HG02759 (cell line): ENCODE measurements around the gene CDC42EP4.
"Not testable (repeated sequence)": the region's sequence is repeated elsewhere in the genome, so short reads cannot be mapped to it uniquely, and the experiment has no call there.

Experiments used
- ATAC-seq: cut with Tn5 transposase; IDR thresholded peaks from one replicate; pipeline ENCODE4 v1.9.1; 2021; ENCODE audit warnings: mild to moderate bottlenecking, moderate library complexity; ENCODE audit not compliant: unreplicated experiment

Gene CDC42EP4

DNA sequence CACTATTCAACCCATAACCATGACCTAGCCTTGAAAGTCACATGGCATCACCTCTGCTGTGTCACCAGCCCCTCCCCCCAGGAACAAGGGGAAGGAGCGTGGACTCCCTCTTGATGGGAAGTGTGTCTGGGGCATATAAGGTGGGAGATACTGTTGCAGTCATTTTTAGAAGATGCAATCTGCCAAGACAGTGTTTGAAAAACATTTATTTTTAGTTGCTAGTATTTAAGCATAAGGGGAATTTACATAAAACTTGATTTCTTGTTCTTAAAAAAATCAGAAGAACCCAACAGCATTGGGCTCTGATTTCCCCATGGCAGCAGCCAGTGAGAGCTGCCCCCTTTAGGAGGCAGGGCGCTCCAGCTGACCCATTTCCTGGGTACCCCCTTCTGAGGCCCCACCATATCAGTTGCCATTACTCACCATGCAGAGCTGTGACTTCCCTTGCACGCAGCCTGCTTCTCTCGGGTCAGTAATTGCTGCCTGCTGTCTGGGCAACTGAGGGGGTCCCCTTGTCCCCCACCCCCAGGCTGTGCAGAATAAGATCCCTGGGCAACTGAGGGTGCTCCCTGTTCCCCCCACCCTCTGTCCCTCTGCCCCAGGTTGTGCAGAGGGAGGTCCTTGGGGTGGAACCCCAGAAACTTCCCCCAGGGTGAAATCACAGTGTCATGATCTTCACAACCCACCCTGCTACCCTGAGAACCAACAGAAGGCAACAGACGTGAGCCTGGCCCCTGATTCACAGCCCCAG lies 11.8 kb upstream of the CDC42EP4 start:
- no peak for ATAC-seq

DNA sequence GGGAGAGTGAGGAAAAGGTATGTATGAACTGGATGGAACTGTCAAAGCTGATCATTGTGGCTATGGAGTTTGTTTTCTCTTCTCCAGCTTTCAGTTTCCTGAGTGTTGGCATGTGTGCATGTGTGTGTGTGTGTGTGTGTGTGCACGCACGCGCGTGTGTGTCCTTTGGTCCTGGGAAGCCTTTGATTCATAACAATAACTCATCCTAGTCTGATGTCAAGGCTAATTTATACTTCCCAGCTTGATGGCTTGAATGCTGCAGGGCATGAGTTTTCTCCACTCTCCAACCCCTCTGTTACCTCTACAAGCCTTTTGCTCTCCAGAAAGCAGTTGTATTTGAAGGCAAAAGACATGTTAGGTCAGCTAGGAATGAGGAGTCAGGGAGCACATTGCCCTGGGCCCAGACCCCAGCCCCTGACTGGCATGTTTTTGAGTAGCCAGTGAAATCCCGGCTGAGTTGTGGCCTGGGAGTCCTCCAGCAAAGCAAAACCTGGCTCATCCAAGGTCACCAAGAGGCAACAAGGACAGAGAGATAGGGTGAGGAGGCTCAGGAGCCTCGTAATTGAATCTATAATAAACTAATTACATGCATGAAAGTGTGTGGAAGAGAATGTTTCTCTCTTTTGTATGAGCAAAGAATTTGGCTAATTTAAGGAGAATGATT lies 8.9 kb upstream of the CDC42EP4 start:
- ATAC-seq, result no peak

DNA sequence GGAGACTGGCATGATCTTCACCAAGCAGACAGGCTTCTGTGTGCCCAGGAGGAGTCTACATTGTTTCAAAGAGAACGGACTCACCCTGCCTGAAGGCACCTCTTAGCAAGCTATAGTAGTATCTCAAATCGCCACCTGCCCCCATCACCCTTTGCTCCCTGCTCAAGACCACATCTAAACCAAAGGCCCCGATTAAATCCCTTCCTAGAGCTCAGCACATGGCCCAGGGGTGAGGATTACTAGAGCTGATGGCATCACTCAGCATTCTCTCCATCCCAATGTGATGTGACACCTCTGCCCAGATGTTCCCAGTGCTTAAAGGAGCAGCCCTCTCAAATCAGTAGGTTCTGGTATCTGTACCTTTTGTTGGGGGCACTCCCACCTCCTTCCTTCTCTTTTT lies 8.0 kb upstream of the CDC42EP4 start:
- no peak for ATAC-seq

DNA sequence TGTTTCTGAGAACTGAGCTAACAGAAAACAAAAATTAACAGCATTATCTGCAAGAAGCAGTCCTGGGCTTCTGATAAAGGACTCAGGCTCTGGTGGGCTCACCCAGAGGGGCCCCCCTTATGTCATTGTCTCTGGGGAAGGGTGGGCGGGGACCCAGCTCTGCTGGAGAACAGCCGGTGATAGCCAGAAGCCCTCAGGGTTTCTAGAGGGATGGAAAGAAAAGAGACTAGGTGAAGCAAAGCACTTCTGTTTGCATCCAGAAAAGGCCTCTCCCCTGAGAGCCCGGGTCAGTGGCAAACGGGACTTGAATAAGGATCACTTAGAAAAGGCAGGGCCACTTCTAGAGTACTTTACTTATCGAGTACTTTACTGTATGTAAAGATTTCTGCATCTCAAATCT lies 7.0 kb upstream of the CDC42EP4 start:
- ATAC-seq, result no peak

DNA sequence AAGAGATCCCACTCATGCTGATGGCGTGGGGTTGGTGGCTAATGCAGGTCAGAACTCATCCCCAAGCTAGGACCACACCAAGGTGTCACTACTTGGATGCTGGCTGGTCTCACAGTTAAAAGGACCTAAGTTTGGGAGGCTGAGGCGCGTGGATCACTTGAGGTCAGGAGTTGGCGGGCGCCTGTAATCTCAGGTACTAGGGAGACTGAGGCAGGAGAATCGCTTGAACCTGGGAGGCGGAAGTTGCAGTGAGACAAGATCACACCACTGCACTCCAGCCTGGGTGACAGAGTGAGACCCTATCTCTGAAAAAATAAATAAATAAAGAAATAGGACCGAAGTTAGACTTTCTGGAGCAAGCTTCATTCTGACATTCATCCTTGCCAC lies 6.6 kb upstream of the CDC42EP4 start:
- ATAC-seq, result no peak

DNA sequence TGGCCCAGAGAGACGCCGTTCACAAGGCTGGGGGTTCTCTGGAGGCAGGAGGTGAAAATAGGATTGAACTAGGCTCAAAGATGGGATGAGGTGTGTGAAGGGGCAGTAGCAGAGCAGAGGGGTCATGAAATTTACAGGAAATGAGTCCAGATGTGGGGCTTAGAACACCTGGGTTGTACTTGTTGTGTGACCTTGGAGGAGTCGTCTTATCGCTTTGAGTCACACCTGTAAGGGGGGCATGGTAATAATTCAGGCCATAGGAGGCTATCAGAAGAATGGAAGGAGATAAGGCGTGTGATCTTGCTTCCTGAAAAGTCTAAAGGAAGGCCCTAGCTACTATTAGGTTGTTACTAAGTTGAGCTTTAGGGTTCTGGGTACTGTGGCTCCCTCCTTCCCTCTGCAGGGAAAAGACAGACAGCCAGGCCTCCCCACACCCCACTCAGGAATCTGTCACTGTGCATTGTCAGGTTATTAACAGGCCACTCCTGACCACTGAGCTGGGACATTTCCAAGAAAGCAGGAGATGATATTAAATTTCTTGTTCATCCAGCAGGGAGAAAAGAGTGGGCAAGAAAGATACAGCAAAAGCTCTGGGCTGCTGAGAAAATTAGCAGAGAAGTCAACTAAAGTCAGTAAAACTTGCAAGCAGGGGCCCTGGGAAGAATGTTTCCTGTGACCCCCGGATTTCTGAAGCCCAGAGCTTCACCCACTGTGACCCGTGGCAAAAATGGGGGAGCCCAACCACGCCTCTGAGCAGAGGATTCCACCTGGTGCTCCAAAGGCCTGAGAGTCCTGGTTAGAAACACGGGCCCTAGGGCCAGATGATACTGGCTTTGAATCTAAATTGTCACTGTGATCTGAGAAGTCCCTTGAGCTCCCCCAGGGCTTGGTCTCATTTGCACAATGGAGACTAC lies 6.0 kb upstream of the CDC42EP4 start:
- peak; percentile 24 for ATAC-seq

DNA sequence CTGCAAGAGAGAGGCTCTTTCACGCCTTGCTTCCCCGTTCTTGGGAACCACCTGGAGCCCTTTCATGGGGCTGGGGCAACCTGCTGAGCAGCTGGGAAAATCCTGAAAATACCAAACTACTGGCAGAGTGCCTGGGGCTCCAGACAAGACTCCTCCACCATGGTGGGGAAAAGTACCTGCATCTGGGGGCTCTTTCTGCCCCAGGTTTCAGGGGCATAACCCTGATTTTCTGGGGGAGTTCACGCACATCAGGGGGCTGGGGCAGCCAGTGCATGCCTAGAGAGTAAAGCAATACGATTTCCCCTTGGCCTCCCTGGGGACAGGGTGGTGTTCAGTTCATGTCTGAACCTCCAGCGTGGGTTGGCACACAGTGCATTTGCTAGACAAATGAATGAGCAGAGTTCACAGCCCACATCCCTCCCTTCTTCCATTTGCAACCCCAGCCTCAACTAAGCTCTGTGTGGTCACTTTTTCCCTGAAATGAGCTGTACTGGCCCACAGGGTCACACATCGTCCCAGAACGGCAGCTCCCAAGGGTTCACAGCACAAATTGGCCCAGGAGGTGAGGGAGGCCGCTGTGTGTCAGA lies 5.2 kb upstream of the CDC42EP4 start:
- peak; percentile 79 for ATAC-seq

DNA sequence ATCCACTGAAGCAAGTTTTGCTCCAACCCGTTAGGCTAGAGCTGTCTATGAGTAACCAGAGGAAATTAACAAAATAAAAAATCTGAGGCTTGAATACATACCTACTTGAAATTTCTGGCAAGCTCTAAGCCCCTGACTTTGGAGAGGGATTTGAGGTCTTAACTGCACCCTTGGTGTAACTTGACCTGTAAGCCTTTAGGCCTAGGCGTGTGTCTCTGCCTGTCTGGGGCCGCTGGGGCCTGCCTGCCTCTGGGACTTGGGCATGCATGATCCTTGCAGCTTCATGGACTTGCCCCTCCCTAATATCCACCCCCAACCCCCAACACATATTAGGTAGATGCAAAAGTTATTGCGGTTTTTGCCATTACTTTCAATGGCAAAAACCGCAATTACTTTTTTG lies 3.7 kb upstream of the CDC42EP4 start:
- no peak for ATAC-seq

DNA sequence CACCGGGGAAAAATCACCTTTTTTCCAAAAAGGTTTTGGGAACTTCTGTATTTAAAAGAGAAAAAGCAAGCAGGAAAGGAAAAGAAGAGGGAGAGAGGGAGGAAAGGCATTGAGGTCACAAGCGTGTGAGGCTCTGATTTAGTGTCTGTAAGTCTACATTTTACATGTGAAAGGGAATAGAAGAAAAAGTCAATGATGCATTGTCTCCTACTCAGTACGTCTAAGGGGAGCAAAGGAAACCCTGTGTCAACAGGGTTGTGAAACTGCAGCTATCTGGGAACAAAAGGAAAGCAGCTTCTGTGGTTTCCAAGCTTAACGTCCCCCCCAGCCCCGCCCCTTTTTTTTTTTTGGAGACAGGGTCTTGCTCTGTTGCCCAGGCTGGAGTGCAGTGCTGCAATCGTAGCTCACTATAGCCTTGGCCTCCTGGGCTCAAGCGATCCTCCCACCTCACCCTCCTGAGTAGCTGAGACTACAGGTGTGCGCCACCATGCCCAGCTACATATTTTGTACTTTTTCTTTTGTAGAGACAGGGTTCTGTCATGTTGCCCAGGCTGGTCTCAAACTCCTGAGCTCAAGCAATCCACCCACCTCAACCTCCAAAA lies 1.8 kb upstream of the CDC42EP4 start:
- ATAC-seq, result no peak

DNA sequence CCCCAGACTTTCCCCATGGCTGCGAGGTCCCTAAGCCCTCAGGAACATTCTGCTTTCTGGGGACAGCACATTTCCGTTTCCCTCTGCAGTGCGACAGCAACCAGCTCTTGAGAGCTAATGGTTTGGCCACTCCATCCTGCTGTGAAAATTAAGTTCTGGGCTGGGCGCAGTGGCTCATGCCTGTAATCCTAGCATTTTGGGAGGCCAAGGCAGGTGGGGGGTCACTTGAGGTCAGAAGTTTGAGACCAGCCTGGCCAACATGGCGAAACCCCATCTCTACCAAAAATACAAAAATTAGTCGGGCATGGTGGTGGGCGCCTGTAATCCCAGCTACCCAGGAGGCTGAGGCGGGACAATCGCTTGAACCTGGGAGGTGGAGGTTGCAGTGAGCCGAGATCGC lies 1.1 kb upstream of the CDC42EP4 start:
- ATAC-seq, result not testable (repeated sequence)

DNA sequence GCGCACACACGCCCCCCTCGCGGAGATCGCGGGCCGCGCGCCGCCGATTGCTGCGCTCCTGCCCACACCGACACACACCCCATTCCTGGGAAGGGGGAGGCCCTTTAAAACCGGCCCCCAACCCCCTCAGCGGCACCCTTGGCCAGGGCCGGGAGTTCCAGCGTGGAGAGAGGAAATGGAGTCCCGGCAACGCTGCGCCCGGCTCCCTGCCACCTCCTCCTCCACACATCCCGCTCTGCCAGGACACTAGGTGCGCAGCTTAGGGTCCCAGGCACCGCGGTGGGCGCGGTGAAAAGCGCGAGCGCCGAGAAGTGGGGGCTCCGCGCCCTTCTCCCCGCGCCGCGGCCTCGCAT lies 397 bp downstream of the CDC42EP4 start:
- ATAC-seq, result peak; percentile 19

DNA sequence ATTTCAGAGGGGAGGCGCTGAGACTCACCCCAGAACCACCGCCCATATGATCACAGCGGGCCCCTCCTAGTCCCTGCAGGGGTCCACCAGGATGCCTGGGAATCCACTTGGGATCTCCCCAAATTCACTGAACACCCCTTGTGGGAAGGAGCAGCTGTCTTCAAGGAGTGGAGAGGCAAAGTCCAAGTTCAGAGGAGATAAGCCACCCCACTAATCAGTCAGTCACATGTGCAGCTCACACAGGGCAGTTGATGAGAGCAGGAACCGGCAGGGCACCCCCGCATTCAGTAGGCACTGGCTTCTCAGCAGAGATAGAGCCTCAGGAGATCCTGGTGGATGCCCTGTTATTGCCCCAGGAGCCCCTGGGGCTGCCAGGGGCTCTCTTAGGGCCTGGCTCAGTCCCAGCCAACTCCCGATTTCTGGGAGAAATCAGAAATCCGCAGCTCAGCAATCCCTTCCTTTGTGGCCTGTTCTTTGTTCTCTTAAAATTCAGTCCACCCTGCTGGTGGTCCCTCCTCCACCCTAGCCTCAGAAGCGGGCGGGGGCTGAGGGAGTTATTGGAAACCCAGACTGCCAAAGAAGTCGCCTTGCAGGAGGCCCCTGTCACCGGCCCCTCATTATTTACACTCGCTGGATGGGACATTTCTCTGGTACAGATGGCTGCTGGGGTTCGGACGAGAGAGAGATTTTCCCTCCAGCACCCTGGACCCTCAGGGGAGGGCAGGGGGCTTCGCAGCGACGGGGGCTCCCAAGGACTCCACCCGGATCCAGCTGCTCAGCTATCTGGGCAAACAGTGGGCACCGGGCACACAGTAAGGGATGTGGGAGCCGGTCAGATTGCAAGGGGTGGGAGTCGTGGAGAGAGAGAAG lies 1.8 kb downstream of the CDC42EP4 start:
- ATAC-seq, result no peak

DNA sequence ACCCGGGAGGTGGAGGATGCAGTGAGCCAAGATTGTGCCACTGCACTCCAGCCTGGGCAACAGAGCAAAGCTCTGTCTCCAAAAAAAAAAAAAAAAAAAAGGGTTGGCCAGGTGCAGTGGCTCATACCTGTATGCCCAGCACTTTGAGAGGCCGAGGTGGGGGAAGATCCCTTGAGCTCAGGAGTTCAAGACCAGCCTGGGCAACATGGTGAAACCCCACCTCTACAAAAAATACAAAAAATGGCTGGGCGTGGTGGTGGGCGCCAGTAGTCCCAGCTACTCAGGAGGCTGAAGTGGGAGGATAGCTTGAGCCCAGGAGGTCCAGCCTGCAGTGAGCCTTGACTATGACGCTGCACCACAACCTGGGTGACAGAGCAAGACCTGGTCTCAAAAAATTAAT lies 2.8 kb downstream of the CDC42EP4 start:
- not testable (repeated sequence) for ATAC-seq

DNA sequence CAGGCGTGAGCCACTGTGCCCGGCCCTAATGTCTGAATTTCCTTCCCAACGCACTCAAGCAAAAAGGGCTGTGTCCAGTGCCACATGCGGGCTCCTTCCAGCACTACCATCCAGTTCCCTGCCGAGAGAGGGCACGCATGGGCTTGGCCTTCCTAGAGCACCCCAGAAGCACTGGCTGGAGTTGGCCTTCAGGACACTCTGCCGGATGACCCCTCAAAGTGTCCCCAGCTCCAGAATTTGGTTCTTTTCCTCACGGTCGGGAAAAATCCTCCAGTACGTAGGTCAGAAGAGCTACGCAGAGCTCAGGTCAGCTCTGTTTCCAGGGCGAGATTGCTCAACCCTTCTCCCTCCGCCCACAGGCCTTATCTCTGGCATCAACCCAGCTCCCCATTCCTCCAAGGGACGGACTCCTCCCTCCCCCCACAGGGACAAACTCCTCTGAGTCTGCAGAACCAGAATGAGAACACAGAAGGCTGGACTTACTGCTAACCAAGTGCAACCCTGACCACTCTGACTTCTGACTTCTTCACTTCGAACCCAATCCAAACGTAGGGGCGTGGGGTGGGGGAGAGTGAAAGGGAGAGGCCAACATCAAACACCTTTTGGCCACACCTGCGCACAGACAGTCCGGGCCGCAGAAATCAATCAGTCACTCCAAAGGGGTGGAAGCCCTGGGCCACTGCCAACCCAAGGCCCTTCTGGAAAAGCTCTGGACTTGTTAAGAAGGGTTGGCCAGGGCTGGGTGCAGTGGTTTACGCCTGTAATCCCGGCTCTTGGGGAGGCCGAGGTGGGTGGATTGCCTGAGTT lies 3.6 kb downstream of the CDC42EP4 start:
- ATAC-seq, result no peak

DNA sequence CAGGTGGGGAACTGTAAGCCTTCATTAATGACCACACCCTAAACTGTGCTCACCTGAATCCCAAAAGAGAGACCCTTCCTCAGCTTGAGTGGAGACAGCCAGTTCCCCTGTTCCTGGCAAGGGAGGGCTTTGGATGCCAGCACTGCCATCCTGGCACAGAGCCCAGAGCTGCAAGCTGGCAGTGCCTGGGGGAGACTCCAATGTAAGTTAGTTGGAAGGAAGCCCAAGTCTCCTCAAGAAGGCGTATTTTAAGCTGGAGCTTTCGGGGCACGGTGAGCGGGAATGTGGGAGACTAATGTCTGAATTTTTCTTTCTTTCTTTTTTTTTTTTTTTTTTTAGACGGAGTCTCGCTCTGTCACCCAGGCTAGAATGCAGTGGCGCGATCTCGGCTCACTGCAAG lies 4.7 kb downstream of the CDC42EP4 start:
- ATAC-seq, result no peak

DNA sequence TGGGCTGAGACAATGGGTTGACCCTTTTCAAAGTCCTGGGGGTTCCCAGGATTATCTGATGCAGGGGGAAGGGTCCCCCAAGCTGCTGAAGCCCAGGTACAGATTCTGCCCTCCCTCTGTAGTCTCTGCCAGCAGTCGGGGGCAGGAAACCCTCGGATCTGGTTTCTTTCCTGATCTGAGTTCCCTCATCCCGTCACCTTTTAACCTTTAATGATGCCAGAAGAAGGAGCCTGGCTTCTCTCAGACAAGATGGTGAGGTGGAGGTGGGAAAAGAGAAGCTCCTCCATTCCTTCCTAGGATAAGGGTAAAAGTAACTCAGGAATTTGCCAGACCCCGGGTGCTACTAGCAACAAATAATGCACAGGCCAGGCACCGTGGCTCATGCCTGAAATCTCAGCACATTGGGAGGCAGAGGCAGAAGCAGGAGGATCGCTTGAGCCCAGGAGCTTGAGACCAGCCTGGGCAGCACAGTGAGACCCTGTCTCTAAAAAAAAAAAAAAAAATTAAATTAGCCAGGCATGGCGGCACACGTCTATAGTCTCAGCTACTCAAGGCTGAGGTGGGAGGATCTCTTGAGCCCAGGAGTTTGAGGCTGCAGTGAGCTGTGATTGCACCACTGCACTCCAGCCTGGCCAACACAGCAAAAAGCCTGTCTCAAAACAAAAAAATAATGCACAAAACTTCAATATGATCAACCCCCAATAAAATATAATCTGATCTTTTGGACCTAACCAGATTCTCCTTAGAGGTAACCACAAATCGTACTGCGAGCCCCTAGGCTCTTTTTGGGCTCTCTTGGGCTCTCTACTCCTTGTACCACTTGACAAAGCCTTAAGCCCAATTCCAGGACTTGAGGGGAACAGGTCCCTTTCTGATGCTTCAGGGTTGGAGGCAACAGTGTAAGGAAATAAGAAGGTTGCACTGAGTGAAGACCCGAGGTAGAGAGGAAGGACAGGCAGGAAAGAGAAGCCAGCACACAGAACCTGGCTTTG lies 5.7 kb downstream of the CDC42EP4 start:
- ATAC-seq, result no peak

DNA sequence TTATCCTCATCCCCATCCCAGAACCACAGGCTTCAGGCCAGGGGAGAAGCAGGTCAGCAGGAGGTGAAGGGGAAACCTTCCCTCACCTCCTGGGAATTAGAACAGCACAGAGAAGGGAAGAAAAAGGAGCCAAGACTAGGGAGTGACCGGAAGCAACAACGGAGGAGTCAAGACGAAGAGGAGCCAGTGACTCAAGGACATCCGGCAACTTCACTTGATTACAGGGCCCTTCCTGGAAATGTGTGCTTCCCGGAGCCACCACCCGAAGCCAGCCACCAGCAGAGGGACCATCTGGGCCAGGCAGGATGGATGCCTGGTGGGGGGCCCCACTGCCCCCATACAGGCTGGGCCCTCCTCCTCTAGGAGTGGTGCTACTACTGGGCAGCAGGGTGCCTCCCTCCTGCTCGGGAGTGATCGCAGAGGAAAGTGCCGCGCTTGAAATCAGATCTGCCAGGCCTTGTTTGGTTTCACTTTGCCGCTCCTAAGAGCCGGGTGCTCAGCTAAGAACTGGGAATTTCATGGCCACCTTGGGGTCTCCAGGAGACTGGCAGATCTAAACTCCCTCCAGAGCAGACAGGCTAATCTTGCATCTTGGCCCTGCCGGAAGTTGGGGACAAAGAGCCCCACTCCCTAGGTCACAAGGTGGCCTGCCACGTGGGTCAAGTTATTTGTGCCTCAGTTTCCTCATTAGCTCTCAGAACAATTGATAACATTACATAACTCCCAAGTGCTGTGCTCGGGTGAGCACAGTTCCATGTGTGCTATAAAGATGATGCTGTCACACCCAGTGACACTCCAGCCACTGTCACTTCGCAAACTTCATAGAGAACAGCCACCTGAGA lies 6.6 kb downstream of the CDC42EP4 start:
- no peak for ATAC-seq
